ENCODE data around the gene ACTL7A. TPM values are rescaled to one million over a fixed set of nuclear protein-coding genes. Genes with fewer than 3 reads are reported as not detected.
A peak's percentile ranks its signal among the peaks of the same experiment; 100 is the strongest.

Gene ACTL7A
- total and polyA plus RNA-seq, 2 of the 13 experiments (the other 11 are each of a cell fraction or from before 2014, with no cell fraction given), result not detected

GRCh38 chr9:108869092-108869725 lies 7.1 kb downstream of the ACTL7A start (continued):
- TF ChIP-seq THAP7 (CRISPR knock-in tag; IDR thresholded peaks at IDR 0.05) (no peak), GRHL1 (CRISPR knock-in tag; conservative IDR thresholded peaks at IDR 0.05) (no peak), ASH2L (IDR thresholded peaks at IDR 0.05; ENCODE audit: insufficient read length, low read depth, low read length) (peak; percentile 15), GATAD1 (CRISPR knock-in tag; IDR thresholded peaks at IDR 0.05) (no peak), ZBTB20 (CRISPR knock-in tag; IDR thresholded peaks at IDR 0.05; ENCODE audit: borderline replicate concordance, low read depth) (no peak), IRF1 (CRISPR knock-in tag; IDR thresholded peaks at IDR 0.05; ENCODE audit: low read depth) (no peak), ZNF589 (CRISPR knock-in tag; conservative IDR thresholded peaks at IDR 0.05) (no peak), FLYWCH1 (CRISPR knock-in tag; IDR thresholded peaks at IDR 0.05) (no peak), ETV6 (CRISPR knock-in tag; conservative IDR thresholded peaks at IDR 0.05) (no peak), E2F5 (CRISPR knock-in tag; conservative IDR thresholded peaks at IDR 0.05) (no peak), PRDM10 (CRISPR knock-in tag; IDR thresholded peaks at IDR 0.05; ENCODE audit: low read depth) (no peak; the same call in 1 of the 2 replicates), ZFP41 (CRISPR knock-in tag; IDR thresholded peaks at IDR 0.05; ENCODE audit: borderline replicate concordance) (no peak), NR0B2 (CRISPR knock-in tag; IDR thresholded peaks at IDR 0.05) (0 out of 2 replicates have a peak, but pooled peaks have one; percentile 39), ZNF607 (CRISPR knock-in tag; IDR thresholded peaks at IDR 0.05; ENCODE audit: borderline replicate concordance) (no peak), ZIK1 (CRISPR knock-in tag; IDR thresholded peaks at IDR 0.05; ENCODE audit: borderline replicate concordance, low read depth) (no peak), ZEB1 (IDR thresholded peaks at IDR 0.05; ENCODE audit: insufficient replicate concordance, low read depth) (peak; percentile 46), NFE2L2 (IDR thresholded peaks at IDR 0.05; ENCODE audit: low read length) (no peak), TBX3 (IDR thresholded peaks at IDR 0.05; ENCODE audit: borderline replicate concordance) (no peak), FOXJ3 (CRISPR knock-in tag; IDR thresholded peaks at IDR 0.05; ENCODE audit: borderline replicate concordance) (peak; percentile 72; the same call in 1 of the 2 replicates)

All from HepG2 (cell line).